Activated CD4-positive, alpha-beta memory T cell treated with anti-CD3 and anti-CD28 coated beads, Interleukin-2, amount 10 ng/mL, durations not matched to agents 7 days and 5 days (primary cell): ENCODE measurements around the gene RAVER1. TPM values are rescaled to one million over a fixed set of nuclear protein-coding genes. Genes with fewer than 3 reads are reported as not detected.
"Not testable (repeated sequence)": the region's sequence is repeated elsewhere in the genome, so short reads cannot be mapped to it uniquely, and the experiment has no call there.

Experiments
- CTCF ChIA-PET: fragments of 350-600 bp; sonication (Branson Sonifier 250); formaldehyde crosslinking; loops from one replicate; lab custom pipeline; 2021; ENCODE audit warnings: antibody characterized with exemption, inconsistent platforms; lab: Charles Lee
- POLR2A ChIA-PET: fragments of 350-600 bp; sonication (Branson Sonifier 250); formaldehyde crosslinking; loops from one replicate; lab custom pipeline; 2021; ENCODE audit warnings: antibody characterized with exemption; lab: Charles Lee
- DNase-seq: peaks from one replicate; pipeline ENCODE4 v3.0.0-alpha.2; 2020
- H3K27ac Mint-ChIP-seq: one replicate; pipeline ENCODE4 v1.8.0; 2021; ENCODE audit warnings: mild to moderate bottlenecking, mixed read lengths
- H3K27me3 Mint-ChIP-seq: one replicate; pipeline ENCODE4 v1.8.0; 2021; ENCODE audit warnings: mixed read lengths
- H3K36me3 Mint-ChIP-seq: one replicate; pipeline ENCODE4 v1.8.0; 2021; ENCODE audit warnings: low read depth, mixed read lengths
- H3K4me1 Mint-ChIP-seq: one replicate; pipeline ENCODE4 v1.8.0; 2021; ENCODE audit warnings: mixed read lengths
- H3K4me3 Mint-ChIP-seq: one replicate; pipeline ENCODE4 v1.8.0; 2021; ENCODE audit warnings: mild to moderate bottlenecking, mixed read lengths
- H3K9me3 Mint-ChIP-seq: one replicate; pipeline ENCODE4 v1.8.0; 2021; ENCODE audit warnings: mixed read lengths
- total RNA-seq, 2 experiments: library from RNA; stranded (reverse); gene quantifications; one replicate each; pipeline ENCODE4 v1.2.3, GENCODE V29; 2021

The RAVER1 gene
- total RNA-seq, 2 experiments from 2014 or later: 62.1 to 68.6 TPM

- CTCF ChIA-PET: interaction anchor here (1.0 kb wide), 2 partner anchors 28 to 50 kb away, joined by 3 to 4 read pairs; no protein-coding TSS in a partner anchor
- POLR2A ChIA-PET: no interaction called here
- Mint-ChIP-seq H3K27ac (peak overlapping the region; percentile 93), H3K9me3 (no peaks in the 10 kb centered on the region), H3K27me3 (no peaks in the 10 kb centered on the region), H3K4me1 (peaks cover 43% of the 10 kb centered on the region), H3K4me3 (peak overlapping the region; percentile 99), H3K36me3 (peaks cover 29% of the 10 kb centered on the region)
- DNase-seq: no peak
Observed at GRCh38 chr19:10338940-10339339, 5.6 kb upstream of the RAVER1 start.

GRCh38 chr19:10336725-10337124 is 3.4 kb upstream of the RAVER1 start:
- Mint-ChIP-seq H3K36me3 (peaks cover 44% of the 10 kb centered on the region), H3K4me1 (peaks cover 61% of the 10 kb centered on the region)
- DNase-seq, H3K4me3 Mint-ChIP-seq, H3K27ac Mint-ChIP-seq, H3K9me3 Mint-ChIP-seq, H3K27me3 Mint-ChIP-seq: not testable (repeated sequence)
- CTCF ChIA-PET: interaction anchor here (0.7 to 1.5 kb wide), 2 partner anchors 52 to 123 kb away, joined by 3 to 4 read pairs; no protein-coding TSS in a partner anchor
- POLR2A ChIA-PET: interaction anchor here (1.3 kb wide), 1 partner anchor 21 kb away, joined by 3 read pairs; the partner anchor contains the start of gene FDX2

GRCh38 chr19:10335352-10335985 is 2.1 kb upstream of the RAVER1 start:
- Mint-ChIP-seq H3K4me1 (peaks cover 59% of the 10 kb centered on the region), H3K27ac (no peak overlapping the region), H3K27me3 (no peaks in the 10 kb centered on the region), H3K36me3 (peaks cover 44% of the 10 kb centered on the region), H3K9me3 (no peaks in the 10 kb centered on the region), H3K4me3 (no peak overlapping the region)
- DNase-seq: no peak
- ChIA-PET POLR2A (no interaction called here), CTCF (interaction anchor here (1.5 kb wide), 1 partner anchor 53 kb away, joined by 3 read pairs; no protein-coding TSS in a partner anchor)

GRCh38 chr19:10334588-10335351 is 1.4 kb upstream of the RAVER1 start:
- POLR2A ChIA-PET: interaction anchor here (1.1 to 3.4 kb wide), 8 partner anchors 10 to 83 kb away, joined by 3 to 36 read pairs (median 4); partner anchors contain the start of genes ICAM1, ICAM5 and TYK2
- Mint-ChIP-seq H3K9me3 (no peaks in the 10 kb centered on the region), H3K4me1 (peaks cover 56% of the 10 kb centered on the region), H3K36me3 (peaks cover 48% of the 10 kb centered on the region), H3K27me3 (no peaks in the 10 kb centered on the region), H3K27ac (no peak overlapping the region), H3K4me3 (no peak overlapping the region)
- peak; percentile 55 for DNase-seq
- CTCF ChIA-PET: interaction anchor here (1.5 kb wide), 1 partner anchor 56 kb away, joined by 3 read pairs; no protein-coding TSS in a partner anchor

- DNase-seq: no peak
- peaks cover 50% of the 10 kb centered on the region for H3K36me3 Mint-ChIP-seq
- ChIA-PET POLR2A (interaction anchor here (0.7 to 3.4 kb wide), 17 partner anchors 8 to 230 kb away, joined by 3 to 36 read pairs (median 4); partner anchors contain the start of genes CDC37, DNMT1, ICAM1 and ICAM4), CTCF (interaction anchor here (0.6 to 3.3 kb wide), 8 partner anchors 9 to 75 kb away, joined by 3 to 23 read pairs (median 4); partner anchors contain the start of genes ICAM1 and TYK2)
- H3K9me3 Mint-ChIP-seq: no peaks in the 10 kb centered on the region
- peak overlapping the region; percentile 90 for H3K27ac Mint-ChIP-seq
- no peaks in the 10 kb centered on the region for H3K27me3 Mint-ChIP-seq
- peak overlapping the region; percentile 84 for H3K4me3 Mint-ChIP-seq
- H3K4me1 Mint-ChIP-seq: peaks cover 48% of the 10 kb centered on the region
Observed at GRCh38 chr19:10333758-10334587, 644 bp upstream of the RAVER1 start.

GRCh38 chr19:10332158-10332964 is 968 bp downstream of the RAVER1 start:
- peak overlapping the region; percentile 90 for H3K27ac Mint-ChIP-seq
- H3K9me3 Mint-ChIP-seq: no peaks in the 10 kb centered on the region
- POLR2A ChIA-PET: interaction anchor here (1.0 to 3.4 kb wide), 8 partner anchors 7 to 229 kb away, joined by 3 to 36 read pairs (median 8); partner anchors contain the start of genes ICAM1, ICAM4 and TYK2
- H3K36me3 Mint-ChIP-seq: peaks cover 49% of the 10 kb centered on the region
- H3K4me1 Mint-ChIP-seq: peaks cover 38% of the 10 kb centered on the region
- no peak for DNase-seq
- H3K27me3 Mint-ChIP-seq: no peaks in the 10 kb centered on the region
- CTCF ChIA-PET: interaction anchor here (1.0 to 3.3 kb wide), 5 partner anchors 56 to 526 kb away, joined by 3 to 23 read pairs (median 3); partner anchors contain the start of gene ICAM1
- peak overlapping the region; percentile 84 for H3K4me3 Mint-ChIP-seq

- no peaks in the 10 kb centered on the region for H3K9me3 Mint-ChIP-seq
- no peak overlapping the region for H3K4me3 Mint-ChIP-seq
- H3K27ac Mint-ChIP-seq: no peak overlapping the region
- no peaks in the 10 kb centered on the region for H3K27me3 Mint-ChIP-seq
- CTCF ChIA-PET: interaction anchor here (1.4 kb wide), 1 partner anchor 59 kb away, joined by 4 read pairs; no protein-coding TSS in a partner anchor
- peaks cover 36% of the 10 kb centered on the region for H3K36me3 Mint-ChIP-seq
- peaks cover 27% of the 10 kb centered on the region for H3K4me1 Mint-ChIP-seq
- no peak for DNase-seq
- POLR2A ChIA-PET: no interaction called here
Observed at GRCh38 chr19:10329555-10329954, 3.8 kb downstream of the RAVER1 start.

GRCh38 chr19:10328558-10329429 is 4.5 kb downstream of the RAVER1 start:
- H3K9me3 Mint-ChIP-seq: no peaks in the 10 kb centered on the region
- H3K27ac Mint-ChIP-seq: no peak overlapping the region
- peaks cover 30% of the 10 kb centered on the region for H3K36me3 Mint-ChIP-seq
- no peak overlapping the region for H3K4me3 Mint-ChIP-seq
- no peaks in the 10 kb centered on the region for H3K27me3 Mint-ChIP-seq
- no peak for DNase-seq
- peaks cover 20% of the 10 kb centered on the region for H3K4me1 Mint-ChIP-seq
- POLR2A ChIA-PET: interaction anchor here (0.8 kb wide), 1 partner anchor 11 kb away, joined by 3 read pairs; no protein-coding TSS in a partner anchor
- CTCF ChIA-PET: interaction anchor here (1.3 kb wide), 1 partner anchor 64 kb away, joined by 3 read pairs; no protein-coding TSS in a partner anchor

GRCh38 chr19:10327793-10328192 is 5.5 kb downstream of the RAVER1 start:
- ChIA-PET POLR2A (interaction anchor here (0.8 kb wide), 1 partner anchor 12 kb away, joined by 3 read pairs; no protein-coding TSS in a partner anchor), CTCF (interaction anchor here (1.3 kb wide), 1 partner anchor 65 kb away, joined by 3 read pairs; no protein-coding TSS in a partner anchor)
- H3K4me3 Mint-ChIP-seq: no peak overlapping the region
- no peaks in the 10 kb centered on the region for H3K9me3 Mint-ChIP-seq
- H3K27ac Mint-ChIP-seq: no peak overlapping the region
- H3K27me3 Mint-ChIP-seq: no peaks in the 10 kb centered on the region
- peaks cover 14% of the 10 kb centered on the region for H3K4me1 Mint-ChIP-seq
- peaks cover 25% of the 10 kb centered on the region for H3K36me3 Mint-ChIP-seq
- no peak for DNase-seq

- H3K9me3 Mint-ChIP-seq: no peaks in the 10 kb centered on the region
- CTCF ChIA-PET: no interaction called here
Observed at GRCh38 chr19:10325732-10326131, 7.6 kb downstream of the RAVER1 start.

More at GRCh38 chr19:10325732-10326131, 7.6 kb downstream of the RAVER1 start:
- POLR2A ChIA-PET: interaction anchor here (2.6 kb wide), 1 partner anchor 8 kb away, joined by 9 read pairs; the partner anchor contains the start of gene RAVER1
- Mint-ChIP-seq H3K27ac (no peak overlapping the region), H3K4me1 (peaks cover 2% of the 10 kb centered on the region), H3K4me3 (no peak overlapping the region), H3K36me3 (peaks cover 27% of the 10 kb centered on the region), H3K27me3 (no peaks in the 10 kb centered on the region)
- DNase-seq: no peak
